OCI-LY1 (cell line): ENCODE results near the gene CH25H.
A peak's percentile ranks its signal among the peaks of the same experiment; 100 is the strongest.

Experiments used
- H2AFZ ChIP-seq: fragments of 200-600 bp; sonication (generic), shearing (Covaris generic); 2 replicates; pipeline ENCODE4 v1.6.0; 2014; ENCODE audit warnings: antibody characterized with exemption, mild to moderate bottlenecking, low read length
- H3F3A ChIP-seq: fragments of 200-600 bp; sonication (generic), shearing (Covaris generic); 2 replicates; pipeline ENCODE4 v1.6.0; 2014; ENCODE audit warnings: mild to moderate bottlenecking, antibody characterized with exemption, low read length, moderate library complexity; ENCODE audit not compliant: insufficient read depth
- H3K27ac ChIP-seq: fragments of 200-600 bp; sonication (generic); 2 replicates; pipeline ENCODE4 v1.5.1; 2014; ENCODE audit warnings: low read length, mixed run types, mild to moderate bottlenecking, low read depth; ENCODE audit not compliant: poor library complexity, severe bottlenecking
- H3K27me3 ChIP-seq: fragments of 200-600 bp; sonication (generic); 2 replicates; pipeline ENCODE4 v1.6.0; 2014; ENCODE audit warnings: antibody characterized with exemption, mild to moderate bottlenecking, low read length, moderate library complexity; ENCODE audit not compliant: insufficient read depth
- H3K36me3 ChIP-seq: fragments of 200-600 bp; sonication (generic); 2 replicates; pipeline ENCODE4 v1.6.1; 2014; ENCODE audit warnings: mild to moderate bottlenecking, antibody characterized with exemption, low read length, moderate library complexity, mixed read lengths; ENCODE audit not compliant: insufficient read depth
- H3K4me1 ChIP-seq: fragments of 200-600 bp; sonication (generic); 2 replicates; pipeline ENCODE4 v1.5.1; 2014; ENCODE audit warnings: mild to moderate bottlenecking, low read length, moderate library complexity; ENCODE audit not compliant: insufficient read depth, severe bottlenecking
- H3K4me2 ChIP-seq: fragments of 200-600 bp; sonication (generic), shearing (Covaris generic); 2 replicates; pipeline ENCODE4 v1.6.1; 2014; ENCODE audit warnings: low read length
- H3K4me3 ChIP-seq: fragments of 200-600 bp; sonication (generic); 2 replicates; pipeline ENCODE4 v1.5.1; 2014; ENCODE audit warnings: low read length, low read depth, mild to moderate bottlenecking, mixed read lengths; ENCODE audit not compliant: poor library complexity, severe bottlenecking
- H3K79me2 ChIP-seq: fragments of 200-600 bp; shearing (Covaris generic); 2 replicates; pipeline ENCODE4 v1.6.1; 2016; ENCODE audit warnings: mixed run types, low read length, mixed read lengths; ENCODE audit not compliant: insufficient read depth
- H3K9ac ChIP-seq: fragments of 200-600 bp; sonication (generic), shearing (Covaris generic); 2 replicates; pipeline ENCODE4 v1.6.1; 2014; ENCODE audit warnings: mild to moderate bottlenecking, low read length, mixed read lengths
- H3K9me2 ChIP-seq: fragments of 200-600 bp; sonication (generic), shearing (Covaris generic); 2 replicates; pipeline ENCODE4 v1.6.1; 2014; ENCODE audit warnings: low read depth, mild to moderate bottlenecking, low read length, mixed read lengths
- H3K9me3 ChIP-seq: fragments of 200-600 bp; shearing (Covaris generic); 2 replicates; pipeline ENCODE4 v1.6.1; 2014; ENCODE audit warnings: low read length, mixed read lengths
- H4K20me1 ChIP-seq: fragments of 200-600 bp; sonication (generic), shearing (Covaris generic); 2 replicates; pipeline ENCODE4 v1.6.0; 2016; ENCODE audit warnings: mild to moderate bottlenecking, low read length; ENCODE audit not compliant: insufficient read depth
- EZH2 ChIP-seq: fragments of 200-600 bp; sonication (generic), shearing (Covaris generic); IDR thresholded peaks from 2 replicates; pipeline ENCODE4 v1.8.0; 2017; ENCODE audit warnings: borderline replicate concordance, mixed run types, mild to moderate bottlenecking, antibody characterized with exemption, low read length, moderate library complexity, mixed read lengths
- TF ChIP-seq, protein P1 (sequence below): fragments of 200-600 bp; sonication (generic), shearing (Covaris generic); IDR thresholded peaks from 2 replicates; pipeline ENCODE4 v1.5.1; 2017; ENCODE audit warnings: mild to moderate bottlenecking, antibody characterized with exemption, low read length, moderate library complexity, mixed read lengths

The CH25H gene

DNA sequence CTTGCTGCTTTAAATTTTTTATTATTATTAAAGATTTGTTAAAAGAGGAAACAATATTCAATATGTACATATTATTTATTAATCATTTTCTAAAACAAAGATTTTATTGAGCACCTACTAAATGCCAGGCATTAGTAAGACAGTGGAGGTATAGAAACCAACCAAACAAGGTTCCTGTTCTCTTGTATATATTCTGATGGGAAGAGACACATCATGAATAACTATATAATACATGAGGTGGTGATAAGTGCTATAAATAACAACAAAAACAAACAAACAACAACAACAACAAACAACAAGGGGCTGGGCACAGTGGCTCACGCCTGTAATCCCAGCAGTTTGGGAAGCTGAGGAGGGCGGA lies 45.1 kb upstream of the CH25H start:
- Histone ChIP-seq H3K9me2 (no peaks in the 10 kb centered on the region), H3K9me3 (no peaks in the 10 kb centered on the region), H3K36me3 (no peaks in the 10 kb centered on the region), H3K27me3 (no peaks in the 10 kb centered on the region), H3K9ac (no peak overlapping the region), H3K4me3 (no peak overlapping the region), H3F3A (no peaks in the 10 kb centered on the region), H4K20me1 (no peaks in the 10 kb centered on the region), H3K79me2 (no peaks in the 10 kb centered on the region), H3K4me2 (no peak overlapping the region), H2AFZ (no peak overlapping the region), H3K27ac (no peak overlapping the region), H3K4me1 (peaks cover 10% of the 10 kb centered on the region)
- TF ChIP-seq, protein P1, sequence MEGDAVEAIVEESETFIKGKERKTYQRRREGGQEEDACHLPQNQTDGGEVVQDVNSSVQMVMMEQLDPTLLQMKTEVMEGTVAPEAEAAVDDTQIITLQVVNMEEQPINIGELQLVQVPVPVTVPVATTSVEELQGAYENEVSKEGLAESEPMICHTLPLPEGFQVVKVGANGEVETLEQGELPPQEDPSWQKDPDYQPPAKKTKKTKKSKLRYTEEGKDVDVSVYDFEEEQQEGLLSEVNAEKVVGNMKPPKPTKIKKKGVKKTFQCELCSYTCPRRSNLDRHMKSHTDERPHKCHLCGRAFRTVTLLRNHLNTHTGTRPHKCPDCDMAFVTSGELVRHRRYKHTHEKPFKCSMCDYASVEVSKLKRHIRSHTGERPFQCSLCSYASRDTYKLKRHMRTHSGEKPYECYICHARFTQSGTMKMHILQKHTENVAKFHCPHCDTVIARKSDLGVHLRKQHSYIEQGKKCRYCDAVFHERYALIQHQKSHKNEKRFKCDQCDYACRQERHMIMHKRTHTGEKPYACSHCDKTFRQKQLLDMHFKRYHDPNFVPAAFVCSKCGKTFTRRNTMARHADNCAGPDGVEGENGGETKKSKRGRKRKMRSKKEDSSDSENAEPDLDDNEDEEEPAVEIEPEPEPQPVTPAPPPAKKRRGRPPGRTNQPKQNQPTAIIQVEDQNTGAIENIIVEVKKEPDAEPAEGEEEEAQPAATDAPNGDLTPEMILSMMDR: no peak
- TF ChIP-seq EZH2: no peak

DNA sequence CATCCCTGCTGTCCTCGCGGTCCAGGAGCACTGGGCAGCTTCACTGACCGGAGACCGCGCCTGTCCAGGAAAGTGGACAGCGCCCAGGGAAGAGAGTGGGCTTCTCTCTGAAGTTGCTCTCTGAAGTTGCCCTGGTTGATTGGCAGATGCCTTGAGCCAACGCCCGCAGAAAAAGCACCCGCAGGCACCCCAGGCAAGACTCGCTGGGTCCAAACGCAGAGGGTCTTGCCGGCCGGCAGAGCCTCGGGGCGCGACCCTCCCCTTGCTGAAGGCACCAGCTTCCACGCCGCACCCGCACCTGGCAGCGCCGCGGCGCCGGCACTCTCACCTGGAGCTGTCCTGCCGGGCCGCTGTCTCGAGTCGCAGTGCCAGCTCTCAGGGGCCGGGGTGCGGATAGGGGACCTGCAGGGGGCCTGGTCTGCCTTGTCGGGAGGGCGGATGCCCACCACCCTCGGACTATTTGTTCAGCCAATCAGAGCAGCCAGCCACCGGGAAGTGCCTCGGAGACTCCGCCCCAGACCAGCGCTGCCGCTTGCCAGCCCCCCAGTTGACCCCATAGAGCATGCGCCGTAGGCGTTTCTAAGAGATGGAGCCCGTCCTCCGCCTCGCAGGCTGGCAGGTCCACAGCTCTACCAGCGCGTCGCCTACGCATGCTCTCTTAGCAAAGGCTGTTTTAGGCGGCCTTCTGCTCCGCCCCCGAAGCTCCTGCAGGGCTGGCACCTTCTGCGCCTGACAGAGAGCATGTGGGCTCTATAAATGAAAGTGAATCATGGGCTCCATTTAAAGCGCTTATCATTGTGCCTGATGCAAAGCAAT lies 44.5 kb upstream of the CH25H start, which contains the start of gene LIPA:
Gene LIPA (minus strand): TSS at position 367 of the 816 bp plus-strand sequence. CDS start 4,127 bp downstream, outside the sequence.
- no peak within 1 kb of the TSS for H2AFZ ChIP-seq
- TF ChIP-seq, protein P1: no peak
- no peak for TF ChIP-seq EZH2
- no peaks in the 10 kb centered on the region for H3K9me3 ChIP-seq
- H3F3A ChIP-seq: no peaks in the 10 kb centered on the region
- peak within 1 kb of the TSS; percentile 94 for H3K4me2 ChIP-seq
- H3K4me1 ChIP-seq: peaks cover 10% of the 10 kb centered on the region
- no peaks in the 10 kb centered on the region for H4K20me1 ChIP-seq
- H3K27me3 ChIP-seq: no peaks in the 10 kb centered on the region
- H3K27ac ChIP-seq: no peak within 1 kb of the TSS
- H3K36me3 ChIP-seq: no peaks in the 10 kb centered on the region
- H3K79me2 ChIP-seq: no peaks in the 10 kb centered on the region
- peak within 1 kb of the TSS; percentile 80 for H3K9ac ChIP-seq
- peak within 1 kb of the TSS; percentile 91 for H3K4me3 ChIP-seq
- H3K9me2 ChIP-seq: no peaks in the 10 kb centered on the region

DNA sequence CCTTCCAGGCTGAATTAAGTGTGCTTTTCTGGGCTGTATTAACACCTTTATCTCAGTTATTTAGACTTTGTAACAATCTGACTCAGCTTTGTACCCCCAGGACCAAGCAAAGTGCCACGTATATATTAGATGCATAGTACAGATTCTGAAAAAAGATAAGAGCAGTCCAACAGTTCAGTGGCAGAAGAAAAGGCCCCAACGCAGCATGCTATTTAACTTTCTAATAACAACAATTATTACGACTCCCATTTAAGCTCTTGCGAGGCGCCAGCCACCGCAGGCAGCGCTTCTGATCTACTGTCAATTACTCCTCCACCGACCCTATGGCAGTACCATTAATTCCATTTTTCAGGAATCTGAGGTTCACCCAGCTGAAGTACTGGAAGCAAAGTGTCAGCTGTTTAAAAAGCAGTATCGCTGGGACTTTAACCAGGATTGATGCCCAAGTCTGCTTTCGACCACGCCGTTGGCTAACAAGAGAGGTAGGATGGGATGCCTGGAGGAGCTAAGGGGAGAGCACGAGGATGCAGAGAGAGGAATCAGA lies 43.8 kb upstream of the CH25H start:
- Histone ChIP-seq H3K9ac (peak overlapping the region; percentile 80), H3K27ac (no peak overlapping the region), H3K9me3 (no peaks in the 10 kb centered on the region), H2AFZ (no peak overlapping the region), H3K27me3 (no peaks in the 10 kb centered on the region), H3K4me3 (peak overlapping the region; percentile 91), H3K4me2 (peak overlapping the region; percentile 94), H3K4me1 (peaks cover 13% of the 10 kb centered on the region), H4K20me1 (no peaks in the 10 kb centered on the region), H3K9me2 (no peaks in the 10 kb centered on the region), H3K36me3 (no peaks in the 10 kb centered on the region), H3F3A (no peaks in the 10 kb centered on the region), H3K79me2 (no peaks in the 10 kb centered on the region)
- TF ChIP-seq, protein P1: no peak
- TF ChIP-seq EZH2: no peak
